HPDE6-E6E7 (cell line): ENCODE results near the gene SF3A1.

Experiments
- DNase-seq: peaks from one replicate; pipeline ENCODE4 v3.0.0; 2011; ENCODE audit warnings: missing footprints; ENCODE audit errors: extremely low spot score

SF3A1 gene

DNA sequence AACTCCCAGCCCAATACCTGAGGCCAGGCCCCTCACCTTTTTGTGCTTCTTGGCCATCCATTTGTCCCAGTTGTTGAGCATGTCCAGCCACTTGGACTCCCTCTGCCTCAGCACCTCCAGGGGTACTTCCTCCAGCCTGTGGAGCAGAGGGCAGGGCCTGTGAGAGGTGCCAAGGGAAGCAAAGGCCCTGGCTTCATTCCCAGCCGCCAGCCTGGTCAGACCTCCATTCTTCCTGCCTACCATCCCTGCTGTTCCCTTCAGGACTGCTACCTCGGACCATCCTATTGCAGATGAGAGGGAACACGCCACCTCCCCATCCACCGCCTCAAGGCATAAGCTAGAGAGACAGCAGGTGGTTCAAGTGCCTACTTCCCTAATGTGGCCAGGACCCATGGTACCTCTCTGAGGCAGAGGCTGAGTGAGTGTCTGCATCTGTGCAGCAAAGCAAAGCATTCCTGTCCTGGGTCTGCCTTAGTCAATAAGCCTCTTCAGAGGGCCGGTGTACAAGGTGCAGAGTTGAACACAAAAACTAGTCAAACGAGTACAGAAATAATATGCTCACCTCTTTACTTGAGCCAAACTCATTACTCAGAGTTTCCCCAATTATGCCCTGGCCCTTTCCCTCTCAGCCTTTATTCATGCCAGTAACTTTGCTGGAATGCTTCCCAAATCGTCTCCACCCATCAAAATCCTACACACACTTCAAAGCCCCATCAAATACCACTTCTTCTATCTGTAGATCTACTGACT lies 52.0 kb downstream of the SF3A1 start:
- DNase-seq = no peak

DNA sequence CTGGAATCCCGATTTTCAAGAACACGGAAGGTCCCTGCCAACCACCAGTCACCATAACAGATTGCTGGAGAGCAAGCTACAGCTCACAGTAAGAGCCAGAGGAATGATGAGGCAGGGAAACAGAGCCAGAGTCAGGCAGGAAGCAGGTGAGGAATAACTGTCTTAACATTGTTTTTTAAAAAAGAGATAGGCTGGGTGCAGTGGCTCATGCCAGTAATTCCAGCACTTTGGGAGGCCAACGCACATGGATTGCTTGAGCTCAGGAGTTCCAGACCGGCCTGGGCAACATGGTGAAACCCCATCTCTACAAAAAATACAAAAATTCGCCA lies 53.9 kb downstream of the SF3A1 start:
- DNase-seq = no peak

DNA sequence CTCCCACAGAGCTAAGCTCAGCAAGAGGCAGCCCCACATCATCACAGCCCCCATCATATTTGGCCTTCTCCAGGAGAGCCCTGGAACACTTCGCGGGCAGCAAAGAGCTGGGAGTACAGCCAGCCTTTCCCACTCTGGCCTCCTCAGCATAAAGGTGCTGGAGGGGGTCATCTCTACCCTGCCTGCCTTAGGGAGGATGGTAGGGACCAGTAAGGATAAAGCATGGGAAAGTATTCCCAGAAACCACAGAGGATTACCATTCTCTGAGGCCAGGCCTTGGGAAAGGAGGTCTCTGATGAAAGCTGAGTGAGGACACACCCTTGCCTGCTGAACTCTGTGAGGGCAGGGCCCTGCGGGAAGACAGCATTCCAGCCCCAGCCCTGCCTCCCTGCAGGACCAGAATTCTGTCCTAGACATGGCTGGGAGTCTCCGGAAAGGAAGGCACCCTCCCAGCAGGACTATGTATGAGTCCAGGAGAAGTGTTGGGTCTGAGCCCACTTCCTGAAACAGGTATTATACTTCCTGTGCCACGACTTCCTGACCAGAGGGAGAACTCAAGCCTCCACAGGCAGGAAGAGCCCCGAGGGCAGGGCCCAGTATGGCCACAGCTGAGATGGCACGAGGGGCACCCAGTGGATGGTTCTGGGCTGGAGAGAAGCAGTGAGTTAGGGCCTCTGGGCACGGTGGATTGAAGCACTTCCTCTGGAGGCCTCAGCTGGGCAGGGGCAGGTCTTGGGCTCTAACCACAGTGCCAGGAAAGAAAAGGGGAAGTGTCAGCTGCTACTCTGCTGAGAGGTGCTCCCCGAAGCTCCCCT lies 54.5 kb downstream of the SF3A1 start:
- DNase-seq = peak; percentile 57

DNA sequence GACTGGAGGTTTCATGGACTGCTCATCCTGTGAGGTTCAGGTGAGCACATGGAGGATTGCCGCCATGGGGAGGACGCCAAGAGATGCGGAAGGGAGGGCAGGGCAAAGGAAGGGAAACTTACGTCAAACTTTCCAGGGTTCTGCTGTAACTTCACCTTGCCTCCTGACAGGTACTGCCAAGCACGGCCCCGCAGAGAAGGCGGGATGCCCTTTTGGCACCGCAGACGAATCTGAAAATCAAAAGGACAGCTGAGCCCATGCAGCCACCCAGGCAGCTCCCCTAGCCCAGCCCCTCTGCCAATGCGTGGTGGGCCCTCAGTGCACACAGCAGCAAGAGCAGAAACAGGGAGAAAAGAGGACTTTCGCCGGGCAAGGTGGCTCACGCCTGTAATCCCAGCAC lies 57.4 kb downstream of the SF3A1 start:
- DNase-seq = no peak

DNA sequence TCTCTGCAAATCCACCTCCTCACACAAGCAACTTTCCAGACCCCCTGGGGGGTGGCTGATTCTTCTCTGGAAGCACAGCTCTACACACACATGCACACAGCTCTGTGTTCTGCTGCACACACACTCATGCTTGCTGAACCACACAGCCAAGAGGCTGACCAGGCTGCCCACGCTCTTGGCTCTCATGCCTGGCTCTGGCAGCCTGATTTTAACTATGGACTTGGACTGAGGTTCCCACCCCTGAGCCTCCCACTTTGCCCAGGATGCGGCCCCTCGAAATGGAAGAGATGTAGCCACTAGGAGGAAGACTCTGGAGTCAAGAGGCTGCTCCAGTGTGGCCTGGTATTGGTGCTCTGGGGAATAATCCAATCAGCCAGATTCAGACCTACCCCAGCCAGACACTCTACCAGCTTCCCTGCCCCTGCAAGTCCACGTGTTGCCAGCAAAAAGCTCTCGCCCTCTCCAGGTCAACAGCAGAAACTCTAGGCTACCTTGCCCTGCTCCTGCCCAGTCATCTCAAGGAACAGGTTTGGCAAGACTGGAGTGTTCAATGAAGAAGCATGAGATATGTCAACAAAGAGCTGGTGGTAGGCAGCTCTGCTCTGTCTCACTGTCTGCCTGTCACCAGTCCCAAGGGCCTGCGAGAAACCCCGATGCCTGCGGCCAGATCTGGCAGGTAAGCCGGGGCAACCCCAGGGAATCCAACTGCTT lies 58.5 kb downstream of the SF3A1 start:
- peak; percentile 78 for DNase-seq

DNA sequence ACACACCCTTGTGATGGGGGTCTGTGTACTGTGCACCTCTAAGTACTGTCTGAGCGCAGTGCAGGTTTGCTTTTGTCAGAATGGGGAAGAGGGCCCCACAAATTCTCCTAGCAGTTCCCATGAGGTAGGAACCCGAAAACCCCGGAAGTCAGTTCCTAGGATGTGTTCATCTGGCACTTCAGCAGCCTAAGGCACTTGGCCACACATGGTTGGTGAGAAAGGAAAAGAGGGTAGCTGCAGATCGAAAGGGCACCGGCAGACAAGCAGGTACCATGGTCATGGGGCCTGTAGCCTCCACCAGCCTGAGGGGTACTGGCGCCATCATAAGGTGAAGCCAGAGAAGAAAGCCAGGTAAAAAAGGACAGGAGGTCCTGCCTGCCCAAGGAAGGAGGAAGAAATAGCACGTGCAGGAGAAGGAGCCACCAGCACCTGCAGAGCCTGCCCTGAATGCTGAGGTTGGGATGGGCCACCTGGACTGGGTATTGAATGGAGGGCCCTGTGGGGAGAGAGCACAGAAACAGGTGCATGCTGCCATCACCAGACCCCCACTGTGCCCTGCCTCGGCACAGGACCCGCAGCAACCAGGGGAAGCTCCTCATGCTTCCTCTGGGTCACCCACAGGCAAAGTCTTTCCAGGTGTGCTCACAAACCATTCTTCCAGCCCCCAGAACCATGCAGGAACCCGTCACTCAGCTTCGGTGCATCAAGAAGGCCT lies 59.3 kb downstream of the SF3A1 start:
- DNase-seq = no peak

DNA sequence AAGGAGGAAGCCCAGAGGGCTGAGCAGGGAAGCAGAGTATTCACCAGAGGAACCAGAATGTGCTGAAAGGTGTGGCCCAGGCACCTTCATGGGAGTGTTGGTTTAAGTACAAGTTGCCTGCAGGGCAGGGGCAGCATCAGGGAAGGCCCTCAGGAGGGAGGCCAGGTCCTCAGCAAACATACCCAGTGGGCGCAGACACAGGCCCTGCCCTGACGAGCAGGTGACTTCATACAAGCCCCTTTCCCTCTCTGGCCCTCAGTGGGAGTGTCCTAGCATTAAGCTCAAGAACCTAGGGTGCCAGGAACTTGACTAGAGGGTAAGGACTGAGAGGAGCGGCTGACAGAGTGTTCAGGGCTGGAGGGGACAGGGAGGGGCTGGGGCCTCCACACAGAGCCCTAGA lies 59.9 kb downstream of the SF3A1 start:
- DNase-seq = no peak

DNA sequence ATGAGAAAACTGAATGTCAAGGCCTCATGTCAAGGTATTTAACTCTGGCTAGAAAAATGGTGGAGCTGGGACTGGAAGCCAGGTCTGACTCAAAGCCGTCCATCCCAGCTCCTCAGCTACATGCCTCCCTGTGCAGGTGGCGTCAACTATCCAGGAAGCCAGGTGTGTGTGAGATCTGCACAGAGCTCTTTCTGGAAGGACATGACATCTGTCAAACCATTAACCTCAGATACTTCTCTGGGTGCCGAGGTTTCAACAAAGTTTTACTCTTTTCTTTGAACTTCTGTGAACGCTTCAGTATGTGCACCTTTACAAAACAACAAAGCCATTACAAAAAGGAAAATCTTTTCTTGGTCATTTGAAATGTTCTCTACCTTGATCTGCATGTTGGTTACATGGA lies 60.4 kb downstream of the SF3A1 start:
- no peak for DNase-seq

DNA sequence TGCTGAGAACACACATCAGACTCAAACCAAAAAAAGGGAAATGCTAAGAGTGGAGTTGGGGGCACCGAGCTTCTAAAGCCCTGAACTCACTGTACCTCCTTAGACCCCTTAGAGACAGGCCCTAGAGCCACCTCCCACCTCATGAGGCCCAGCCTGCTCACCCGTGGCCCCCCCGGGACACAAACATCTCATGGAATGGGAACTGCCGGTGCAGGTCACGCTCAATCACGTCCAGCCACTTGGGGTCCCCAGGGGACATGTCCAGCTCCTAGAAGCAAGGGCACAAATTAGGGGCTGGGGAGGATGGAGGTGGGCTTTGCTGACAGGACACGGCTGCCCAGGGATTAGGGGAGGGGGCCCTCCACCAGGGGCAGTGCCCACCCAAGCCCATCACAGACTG lies 61.1 kb downstream of the SF3A1 start:
- no peak for DNase-seq

DNA sequence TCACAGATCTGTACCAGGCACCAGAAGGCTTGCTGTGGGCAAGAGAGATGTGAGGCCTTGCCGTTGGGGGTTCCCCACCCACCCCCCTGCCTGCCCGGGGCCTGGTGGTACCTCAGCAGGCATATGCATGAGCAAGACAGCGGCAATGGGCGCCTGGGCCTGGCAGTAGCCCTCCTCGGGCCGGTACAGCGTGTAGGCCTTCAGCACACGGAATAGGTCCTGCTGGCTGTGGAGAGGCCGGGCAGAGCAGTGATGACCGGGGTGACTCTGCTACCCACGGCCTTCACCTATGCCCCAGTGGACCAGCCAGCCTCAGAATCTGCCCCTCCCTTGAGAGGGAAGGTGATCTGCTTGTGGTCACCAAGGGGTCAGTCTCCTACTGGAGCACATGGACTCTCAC lies 61.9 kb downstream of the SF3A1 start:
- DNase-seq = no peak

DNA sequence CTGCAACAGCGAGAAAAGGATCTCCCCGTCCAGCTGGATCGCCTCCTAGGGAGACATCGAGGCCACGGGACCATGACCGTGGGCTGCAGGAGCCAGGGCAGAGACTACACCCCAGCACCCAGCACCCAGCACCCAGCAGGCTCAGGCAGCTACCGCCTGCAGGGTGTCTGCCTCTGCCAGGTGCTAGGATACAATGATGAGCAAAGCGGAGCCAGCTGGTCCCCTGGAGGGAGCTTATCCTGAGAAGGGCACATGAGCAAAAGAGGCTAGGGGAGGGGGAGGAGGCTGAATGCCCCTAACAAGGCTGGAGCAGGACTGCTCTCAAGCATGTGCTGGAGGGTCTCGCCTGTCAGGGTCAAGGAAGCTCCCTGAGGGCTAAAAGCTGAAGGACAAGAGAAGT lies 62.6 kb downstream of the SF3A1 start:
- DNase-seq = no peak

DNA sequence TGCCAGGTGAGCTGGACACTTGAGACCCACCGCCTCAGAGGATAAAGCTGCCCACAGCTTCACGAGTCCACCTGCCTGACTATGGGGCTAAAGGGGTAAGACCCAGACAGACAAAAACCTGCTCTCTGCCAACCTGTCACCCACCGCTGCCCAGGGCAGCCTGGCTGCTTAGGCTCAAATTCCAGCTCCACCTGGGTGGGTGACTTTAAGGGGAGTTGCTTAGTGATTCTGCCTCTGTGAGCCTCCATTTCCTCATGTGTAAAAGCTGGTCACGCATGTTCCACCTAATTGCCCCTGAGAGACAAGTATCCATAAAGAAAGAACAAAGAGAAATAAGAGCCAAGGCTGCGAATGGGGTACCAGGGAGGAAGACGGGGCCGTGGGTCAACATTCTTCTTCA lies 63.7 kb downstream of the SF3A1 start:
- DNase-seq = no peak

DNA sequence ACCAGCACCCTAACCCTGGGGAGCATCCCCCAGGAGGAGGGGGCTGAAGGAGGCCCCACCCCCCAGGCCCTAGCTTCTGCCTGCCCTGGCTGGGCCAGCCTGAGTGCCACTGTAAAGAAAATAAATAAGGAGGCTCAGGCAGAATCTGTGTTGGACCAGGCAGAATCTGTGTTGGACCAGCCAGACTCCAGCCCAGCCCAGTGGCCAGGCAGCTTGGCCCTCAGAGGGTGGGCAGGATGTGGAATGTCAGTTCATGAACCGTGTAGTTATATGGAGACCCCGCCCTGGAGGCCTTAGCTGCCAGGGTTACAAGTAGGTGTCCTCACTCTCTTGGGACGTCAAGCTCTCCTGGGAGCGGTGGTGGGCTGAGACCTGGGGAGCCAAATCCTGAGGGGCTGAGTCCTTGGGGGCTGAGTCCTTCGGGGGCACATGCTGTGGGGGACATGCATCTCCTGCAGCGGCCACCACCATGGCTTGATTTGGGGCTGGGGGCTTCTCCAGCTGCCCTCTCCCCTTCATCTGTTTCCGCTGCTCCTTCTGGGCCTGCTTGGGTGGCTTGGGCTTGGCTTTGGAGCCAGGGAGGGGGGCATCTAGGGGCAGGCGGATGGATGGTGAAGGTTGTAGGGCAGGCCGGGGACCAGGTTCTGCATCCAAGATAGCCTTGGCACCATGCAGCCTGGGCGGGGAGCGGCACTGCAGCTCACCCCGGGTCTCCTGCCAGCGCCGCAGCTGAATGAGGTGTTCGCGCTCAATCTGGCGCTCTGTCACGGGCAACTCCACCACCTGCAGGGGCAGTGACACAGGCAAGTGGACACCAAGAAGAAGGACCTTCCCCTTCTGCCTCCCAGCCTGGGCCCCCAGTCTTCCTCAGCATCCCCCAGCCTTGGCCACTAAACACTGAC lies 64.4 kb downstream of the SF3A1 start:
- DNase-seq = no peak

DNA sequence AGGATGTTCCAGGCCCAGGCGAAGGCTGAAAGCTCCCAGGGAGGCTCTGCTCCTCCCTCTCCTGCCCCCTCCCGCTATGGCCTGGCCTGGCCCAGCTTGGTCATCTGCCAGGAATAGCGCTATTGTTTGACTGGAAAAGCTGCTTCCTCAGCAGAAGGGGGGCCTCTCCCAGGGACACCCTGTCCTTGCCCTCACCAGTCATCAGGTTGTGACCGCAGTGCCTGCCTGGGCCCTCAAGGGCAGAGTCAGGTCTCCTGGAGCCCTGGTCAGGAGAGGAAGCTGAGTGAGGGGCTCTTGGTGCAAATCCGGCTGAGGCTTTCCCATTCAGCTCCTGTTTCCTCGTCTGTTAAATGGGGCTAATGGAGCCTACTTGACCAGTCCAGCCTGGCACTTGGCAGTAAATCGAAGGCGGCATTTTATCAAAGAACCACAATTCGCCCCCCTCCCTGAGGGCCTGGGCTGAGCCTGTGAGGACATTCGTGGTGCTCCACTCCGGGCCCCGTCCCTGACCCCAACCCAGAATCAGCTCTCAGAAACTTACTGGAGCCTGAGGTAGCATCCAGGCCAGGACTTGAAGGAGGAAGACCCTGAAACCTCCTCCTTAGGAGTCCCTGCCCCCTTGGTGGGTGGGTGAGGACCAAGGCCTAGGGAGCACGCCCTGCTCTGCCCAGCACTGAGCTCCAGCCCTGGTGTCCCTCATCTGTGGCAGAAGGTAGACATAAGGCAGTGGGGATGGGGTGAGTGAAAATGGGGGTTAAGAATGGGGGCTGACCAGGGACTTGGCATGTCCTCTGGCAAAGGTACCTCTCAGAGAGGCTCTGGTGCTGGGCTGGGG lies 65.4 kb downstream of the SF3A1 start:
- DNase-seq = peak; percentile 75

DNA sequence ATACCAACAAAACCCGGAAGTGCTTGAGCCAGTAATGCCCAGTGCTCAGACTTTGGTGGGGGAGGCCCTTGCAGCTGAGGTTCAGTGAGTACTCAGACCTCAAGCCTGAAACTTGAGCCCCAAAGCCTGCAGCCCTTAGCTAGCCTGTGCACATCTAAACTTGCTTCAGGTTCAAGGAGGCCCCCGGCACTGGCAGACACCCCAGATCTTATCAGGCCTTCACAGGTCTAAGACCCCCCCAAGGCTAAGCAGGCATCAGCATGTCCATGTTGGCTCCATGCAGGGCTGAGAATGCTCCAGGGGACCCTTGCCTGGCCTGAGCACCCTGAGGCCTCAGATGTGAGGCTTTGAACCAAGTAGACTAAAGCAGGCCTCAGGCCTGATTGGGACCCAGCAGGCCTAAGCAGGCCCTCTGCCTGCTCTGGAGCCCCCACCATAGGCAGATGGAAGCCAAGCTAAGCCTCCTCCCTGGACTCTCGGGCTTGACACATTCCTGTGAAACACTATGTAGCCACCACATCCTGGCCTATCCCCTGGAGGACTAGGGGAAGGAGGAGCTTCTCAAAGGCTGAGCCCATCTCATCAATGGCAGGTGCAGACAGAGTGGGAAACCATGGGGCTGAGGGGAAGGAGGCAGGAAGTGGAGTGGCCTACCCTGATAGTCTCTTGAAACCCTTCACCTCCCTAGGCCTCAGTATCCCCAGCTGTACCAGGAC lies 66.2 kb downstream of the SF3A1 start:
- DNase-seq = peak; percentile 79

DNA sequence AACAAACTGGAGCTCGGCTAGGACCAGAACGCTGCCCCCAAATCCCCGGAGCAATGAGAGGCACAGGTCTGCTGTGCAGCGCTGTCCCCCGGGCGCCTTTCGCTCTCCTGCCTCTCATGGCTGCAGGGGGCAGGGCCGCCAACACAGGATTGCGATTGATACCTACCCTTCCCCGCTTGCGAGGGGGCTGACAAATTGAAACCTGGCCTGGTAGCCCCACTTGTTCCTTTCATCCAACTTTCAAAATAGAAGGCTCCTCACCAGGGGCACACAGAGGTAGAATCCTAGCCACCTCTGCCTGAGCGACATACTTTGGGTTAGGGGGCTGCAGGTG lies 66.7 kb downstream of the SF3A1 start:
- no peak for DNase-seq

DNA sequence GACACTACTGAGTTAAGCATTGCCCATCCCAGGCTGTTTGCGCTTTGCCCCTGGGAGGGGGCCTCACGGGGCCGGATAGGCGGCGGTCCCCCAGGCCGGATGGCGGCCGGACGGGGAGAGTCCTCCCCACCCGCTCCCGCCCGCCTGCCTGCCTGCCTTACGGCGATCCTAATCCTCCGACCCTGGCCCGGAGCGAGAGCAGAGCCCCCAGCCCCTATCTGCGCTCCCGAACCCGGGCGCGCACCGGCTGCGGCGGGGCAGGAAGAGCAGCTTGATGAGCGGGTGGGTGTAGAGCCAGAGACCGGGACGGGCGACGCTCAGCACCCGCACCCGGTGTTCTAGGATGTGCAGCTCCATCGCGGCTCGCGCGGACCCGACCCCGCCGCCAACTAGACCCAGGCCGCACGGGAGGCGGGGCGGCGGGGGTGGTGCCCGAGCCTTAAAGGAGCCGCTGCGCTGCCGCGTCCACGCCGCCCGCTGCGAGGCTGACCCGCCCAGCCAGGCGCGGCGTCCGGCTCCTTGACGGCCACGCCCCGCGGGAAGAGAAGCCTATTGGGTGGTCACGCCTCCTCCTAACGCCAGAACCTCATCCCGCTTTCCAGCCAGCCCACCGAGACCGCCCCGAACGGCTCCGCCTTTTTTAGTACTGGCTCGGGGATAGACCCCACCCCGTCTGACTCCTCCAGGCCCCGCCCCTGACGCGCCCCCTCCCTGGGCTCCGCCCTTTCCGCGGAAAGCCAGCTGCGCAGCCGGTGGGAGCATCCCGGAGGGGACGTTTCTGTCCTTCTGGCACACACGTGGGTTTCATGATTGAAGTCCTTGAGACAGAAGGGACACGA lies 67.3 kb downstream of the SF3A1 start, which contains the start of gene CASTOR1:
TSS of gene CASTOR1 (minus strand) at position 365 of the 839 bp plus-strand sequence. CDS start at position 357, 8 bp downstream.
- DNase-seq = peak; percentile 99

DNA sequence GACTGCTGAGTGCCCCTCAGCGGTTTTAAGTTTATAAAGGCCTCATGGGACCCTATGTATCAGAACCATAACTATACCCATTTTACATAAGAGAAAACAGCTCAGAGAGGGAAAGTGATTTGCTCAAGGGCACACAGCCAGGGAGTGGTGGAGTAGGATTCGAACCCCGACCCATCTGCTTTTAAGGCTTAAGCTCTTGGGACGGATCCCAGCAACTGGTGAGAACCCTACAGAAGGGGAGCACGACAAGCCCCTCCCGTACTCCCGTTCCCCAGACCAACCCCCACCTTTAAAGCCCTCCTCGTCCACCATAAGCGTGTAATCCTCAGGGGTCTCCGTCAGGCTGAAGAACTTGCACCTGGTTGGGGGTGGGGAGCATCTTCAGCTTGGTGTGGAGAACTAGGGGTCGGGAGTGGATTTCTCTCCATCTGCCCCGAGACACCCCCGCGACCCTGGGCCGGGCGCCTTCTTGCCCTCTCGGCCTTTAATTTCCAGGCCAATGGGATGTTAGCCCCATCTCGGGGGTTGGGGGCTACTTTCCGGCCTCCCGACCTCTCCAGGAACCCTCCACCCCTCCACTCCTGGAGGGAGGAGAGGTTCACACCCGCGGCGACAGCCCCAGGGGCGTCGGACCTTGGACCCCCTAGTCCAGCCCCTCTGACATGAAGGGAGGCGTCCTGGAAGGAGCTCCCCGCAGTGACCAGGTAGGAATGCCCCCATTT lies 68.1 kb downstream of the SF3A1 start:
- no peak for DNase-seq
